Keratinocyte (primary cell): ENCODE results near the gene SLCO3A1. TPM values are rescaled to one million over a fixed set of nuclear protein-coding genes. Genes with fewer than 3 reads are reported as not detected.
A peak's percentile ranks its signal among the peaks of the same experiment; 100 is the strongest.

Source experiments
- DNase-seq: peaks from one replicate; pipeline ENCODE4 v3.0.0-alpha.2; 2011; ENCODE audit warnings: low read depth, missing footprints, low spot score
- FAIRE-seq: peaks from 2 replicates; lab custom pipeline; 2011; peaks lifted over from hg19 to GRCh38; lab: Jason Lieb, UNC
- H2AFZ ChIP-seq: 2 replicates; pipeline ENCODE4 v1.6.0; 2012; ENCODE audit warnings: low read length, control low read depth, inconsistent platforms; ENCODE audit not compliant: control insufficient read depth
- H3K27ac ChIP-seq: 2 replicates; pipeline ENCODE4 v1.5.1; 2011; ENCODE audit warnings: low read length; ENCODE audit not compliant: control insufficient read depth, insufficient read depth
- H3K27me3 ChIP-seq: 3 replicates; pipeline ENCODE4 v1.6.0; 2011; ENCODE audit warnings: low read length; ENCODE audit not compliant: control insufficient read depth, insufficient read depth; ENCODE audit errors: extremely low read depth
- H3K36me3 ChIP-seq, 2 experiments: 2 replicates in 1 of 2; 3 replicates in 1 of 2; pipeline ENCODE4 v1.5.1; 2011; ENCODE audit warnings: low read length in 2 of 2, mild to moderate bottlenecking in 1 of 2; ENCODE audit not compliant: control insufficient read depth in 2 of 2, insufficient read depth in 2 of 2; ENCODE audit errors: extremely low read depth in 1 of 2
- H3K4me1 ChIP-seq: 3 replicates; pipeline ENCODE4 v1.5.1; 2011; ENCODE audit warnings: low read length; ENCODE audit not compliant: control insufficient read depth, insufficient read depth; ENCODE audit errors: extremely low read depth
- H3K4me2 ChIP-seq: 3 replicates; pipeline ENCODE4 v1.6.0; 2011; ENCODE audit warnings: low read depth, low read length; ENCODE audit not compliant: control insufficient read depth, insufficient read depth; ENCODE audit errors: extremely low read depth
- H3K4me3 ChIP-seq, 3 experiments: fragments of 200-600 bp in 1 of 3; sonication (generic) in 1 of 3; 2 replicates in 2 of 3; 3 replicates in 1 of 3; pipeline ENCODE4 v1.5.1; 2011 to 2016; ENCODE audit warnings: low read length in 3 of 3, mild to moderate bottlenecking in 3 of 3, control low read depth in 2 of 3, inconsistent platforms in 1 of 3, low read depth in 1 of 3, mixed read lengths in 1 of 3, mixed run types in 1 of 3, moderate library complexity in 1 of 3; ENCODE audit not compliant: control insufficient read depth in 2 of 3, insufficient read depth in 2 of 3; ENCODE audit errors: extremely low read depth in 1 of 3
- H3K79me2 ChIP-seq: 2 replicates; pipeline ENCODE4 v1.6.0; 2012; ENCODE audit warnings: low read length; ENCODE audit not compliant: control insufficient read depth, insufficient read depth
- H3K9ac ChIP-seq: 3 replicates; pipeline ENCODE4 v1.6.0; 2011; ENCODE audit warnings: low read length; ENCODE audit not compliant: control insufficient read depth, insufficient read depth; ENCODE audit errors: extremely low read depth
- H3K9me1 ChIP-seq: 3 replicates; pipeline ENCODE4 v1.6.0; 2011; ENCODE audit warnings: low read length; ENCODE audit not compliant: control insufficient read depth, insufficient read depth; ENCODE audit errors: extremely low read depth
- H3K9me3 ChIP-seq: 2 replicates; pipeline ENCODE4 v1.5.1; 2012; ENCODE audit warnings: low read depth, low read length; ENCODE audit not compliant: control insufficient read depth
- H4K20me1 ChIP-seq: 3 replicates; pipeline ENCODE4 v1.6.0; 2011; ENCODE audit warnings: low read length; ENCODE audit not compliant: control insufficient read depth, insufficient read depth; ENCODE audit errors: extremely low read depth
- CTCF ChIP-seq, 3 experiments: IDR thresholded peaks in 1 of 3; conservative IDR thresholded peaks in 1 of 3; optimal IDR thresholded peaks in 1 of 3; 2 replicates in 2 of 3; 3 replicates in 1 of 3; pipeline versions ENCODE3 to v1.5.1; 2011; ENCODE audit warnings: low read length in 3 of 3, mild to moderate bottlenecking in 3 of 3, moderate library complexity in 2 of 3, control low read depth in 1 of 3, inconsistent platforms in 1 of 3; ENCODE audit not compliant: insufficient read depth in 2 of 3; ENCODE audit errors: extremely low read depth in 1 of 3
- EZH2 ChIP-seq: IDR thresholded peaks from one replicate; pipeline ENCODE4 v1.6.1; 2012; ENCODE audit warnings: inconsistent platforms, mild to moderate bottlenecking, low read length, moderate library complexity
- dilution Hi-C: fragments of 300-500 bp; cut with MboI; formaldehyde crosslinking; loops from one replicate; pipeline ENCODE4 v1.7.0; 2020; ENCODE audit warnings: low sequenced_read_pairs; ENCODE audit not compliant: extremely low pct_ligation_motif_present
- polyA plus RNA-seq, 5 experiments: library from polyadenylated mRNA; depleted of rRNA in 3 of 5; stranded (reverse) in 3 of 5; stranded (forward) in 1 of 5; unstranded in 1 of 5; fragments of >200 nt; gene quantifications; 1 replicate in 1 of 5; 2 replicates in 3 of 5; 3 replicates in 1 of 5; pipeline versions ENCODE4 v1.2.1 to v1.2.3, GENCODE V29; 2011 to 2012; ENCODE audit warnings: missing spikeins in 2 of 5, low read depth in 1 of 5, low replicate concordance in 1 of 5

Gene SLCO3A1
- polyA plus RNA-seq, 1 donor (not counting 4 experiments of a cell fraction or from before 2014, with no cell fraction given), result 21.3 TPM

- H3K4me2 ChIP-seq, result no peak overlapping the region
- no peak overlapping the region for H3K27ac ChIP-seq
- peak; percentile 74 for FAIRE-seq
- DNase-seq, result no peak
- no peaks in the 10 kb centered on the region for H3K27me3 ChIP-seq
- TF ChIP-seq EZH2 (no peak), CTCF (optimal IDR thresholded peaks at IDR 0.05 in 1 of 3, IDR thresholded peaks at IDR 0.05 in 1 of 3, conservative IDR thresholded peaks at IDR 0.05 in 1 of 3; ENCODE audit: extremely low read depth in 1 of 3, insufficient read depth in 2 of 3, low read length in 3 of 3) (no peak)
- H3K4me1 ChIP-seq, result peaks cover 47% of the 10 kb centered on the region
- H2AFZ ChIP-seq, result no peak overlapping the region
- peaks cover 2% of the 10 kb centered on the region for H3K9me1 ChIP-seq
- no peaks in the 10 kb centered on the region for H3K36me3 ChIP-seq
- H3K79me2 ChIP-seq, result peaks cover 49% of the 10 kb centered on the region
- no peak overlapping the region for H3K4me3 ChIP-seq
- dilution Hi-C loops, result no loop called here
- no peaks in the 10 kb centered on the region for H4K20me1 ChIP-seq
- no peaks in the 10 kb centered on the region for H3K9me3 ChIP-seq
- H3K9ac ChIP-seq, result no peak overlapping the region
Measured at GRCh38 chr15:91967935-91968606, 114.6 kb downstream of the SLCO3A1 start.

- H2AFZ ChIP-seq, result no peak overlapping the region
- H3K4me1 ChIP-seq, result peaks cover 53% of the 10 kb centered on the region
- no peak overlapping the region for H3K4me3 ChIP-seq
- H3K36me3 ChIP-seq, result no peaks in the 10 kb centered on the region
- FAIRE-seq (no peak), DNase-seq (no peak)
- peaks cover 2% of the 10 kb centered on the region for H3K9me1 ChIP-seq
- dilution Hi-C loops, result no loop called here
- no peaks in the 10 kb centered on the region for H4K20me1 ChIP-seq
- TF ChIP-seq EZH2, result no peak
- peak; percentile 15 to 45 (median 38) for TF ChIP-seq CTCF (optimal IDR thresholded peaks at IDR 0.05 in 1 of 3, IDR thresholded peaks at IDR 0.05 in 1 of 3, conservative IDR thresholded peaks at IDR 0.05 in 1 of 3; ENCODE audit: extremely low read depth in 1 of 3, insufficient read depth in 2 of 3, low read length in 3 of 3)
- H3K79me2 ChIP-seq, result peaks cover 47% of the 10 kb centered on the region
- no peaks in the 10 kb centered on the region for H3K9me3 ChIP-seq
- H3K4me2 ChIP-seq, result no peak overlapping the region
- no peak overlapping the region for H3K27ac ChIP-seq
- H3K9ac ChIP-seq, result no peak overlapping the region
- H3K27me3 ChIP-seq, result no peaks in the 10 kb centered on the region
Measured at GRCh38 chr15:91968610-91969009, 115.1 kb downstream of the SLCO3A1 start.
